Esophagus muscularis mucosa (tissue), 4 donors: ENCODE data around the gene MCOLN1. TPM values are rescaled to one million over a fixed set of nuclear protein-coding genes. Genes with fewer than 3 reads are reported as not detected.
A peak's percentile ranks its signal among the peaks of the same experiment; 100 is the strongest.

ENCODE experiments used
- DNase-seq: peaks from one replicate; pipeline ENCODE4 v3.0.0-alpha.2; 2017; ENCODE audit errors: extremely low spot score
- H3K27ac ChIP-seq, 4 donors: fragments of 200-600 bp; sonication (generic); replicated peaks in 1 of 4; 1 replicate in 3 of 4; 2 replicates in 1 of 4; pipeline ENCODE4 v1.5.1; 2016 to 2019; ENCODE audit warnings: mild to moderate bottlenecking in 1 of 4
- H3K27me3 ChIP-seq, 4 donors: fragments of 200-600 bp; sonication (generic); one replicate each; pipeline versions ENCODE4 v1.5.1 to v1.6.0; 2016 to 2019
- H3K36me3 ChIP-seq, 4 donors: fragments of 200-600 bp; sonication (generic); one replicate each; pipeline ENCODE4 v1.5.1; 2016 to 2019
- H3K4me1 ChIP-seq, 4 donors: fragments of 200-600 bp; sonication (generic); one replicate each; pipeline ENCODE4 v1.5.1; 2016 to 2019
- H3K4me3 ChIP-seq, 4 donors: fragments of 200-600 bp; sonication (generic); 1 replicate in 2 of 4; 2 replicates in 2 of 4; pipeline ENCODE4 v1.5.1; 2016 to 2019; ENCODE audit warnings: mild to moderate bottlenecking in 4 of 4, moderate library complexity in 1 of 4
- H3K9me3 ChIP-seq, 4 donors: fragments of 200-600 bp; sonication (generic); 1 replicate in 3 of 4; 2 replicates in 1 of 4; pipeline ENCODE4 v1.5.1; 2016 to 2019
- CTCF ChIP-seq, 3 experiments: fragments of 200-600 bp in 2 of 3; fragments of 450-650 bp in 1 of 3; sonication (generic) in 2 of 3; IDR thresholded peaks; one replicate each; pipeline ENCODE4 v1.5.1; 2017 to 2019; ENCODE audit warnings: antibody characterized with exemption in 3 of 3, mild to moderate bottlenecking in 2 of 3, moderate library complexity in 1 of 3
- EP300 ChIP-seq: sonication (generic); formaldehyde crosslinking; IDR thresholded peaks from one replicate; pipeline ENCODE4 v1.6.1; 2017; ENCODE audit warnings: antibody characterized with exemption
- POLR2A ChIP-seq: fragments of 450-650 bp; IDR thresholded peaks from one replicate; pipeline ENCODE4 v1.6.1; 2017; ENCODE audit warnings: antibody characterized with exemption, moderate library complexity, mild to moderate bottlenecking, low read depth
- POLR2AphosphoS5 ChIP-seq, 2 donors: sonication (generic); formaldehyde crosslinking; IDR thresholded peaks; one replicate each; pipeline ENCODE4 v1.6.1; 2017; ENCODE audit warnings: antibody characterized with exemption in 2 of 2
- WGBS: methylation state at CpG from one replicate; pipeline ENCODE4 v1.1.5; 2018; 5-methylcytosine and 5-hydroxymethylcytosine counted together
- intact Hi-C: fragments of 100-400 bp; cut with DNase I; formaldehyde crosslinking; loops from one replicate; pipeline ENCODE4 v1.15.1; 2023
- total RNA-seq, 4 donors: library from RNA; depleted of rRNA; stranded (reverse); fragments of >200 nt; gene quantifications; one replicate each; pipeline versions ENCODE4 v1.1.0 to v1.2.1, GENCODE V29; 2016

The MCOLN1 gene
- total RNA-seq, 4 donors from 2014 or later: 11.3 to 20.7 (median 14.4) TPM

GRCh38 chr19:7488736-7489353, 33.6 kb upstream of the MCOLN1 start, which contains the start of gene PEX11G:
TSS of gene PEX11G (minus strand) at chr19:7489035. CDS start at chr19:7489010, 25 bp downstream.
- intact Hi-C loops: loop anchor here (5.0 kb wide), 1 partner anchor 33 kb away; the partner anchor contains the start of gene MCOLN1
- 0% methylated on average over 19 of the region's 49 CpGs for WGBS
- H3K27me3 ChIP-seq: no peaks in the 10 kb centered on the region
- TF ChIP-seq POLR2A (peak; percentile 46), CTCF (IDR thresholded peaks at IDR 0.05) (peak in 1 of 3 experiments; percentile 20), EP300 (no peak), POLR2AphosphoS5 (IDR thresholded peaks at IDR 0.05) (peak; percentile 89 to 91)
- H3K27ac ChIP-seq: peak within 1 kb of the TSS; percentile 86 to 88 (median 88)
- peaks cover 0 to 15% (median 0%) of the 10 kb centered on the region in 4 donors for H3K36me3 ChIP-seq
- H3K4me1 ChIP-seq: peaks cover 0 to 22% (median 17%) of the 10 kb centered on the region in 4 donors
- H3K9me3 ChIP-seq: no peaks in the 10 kb centered on the region
- DNase-seq: peak; percentile 97
- H3K4me3 ChIP-seq: peak within 1 kb of the TSS; percentile 58 to 72 (median 70)

GRCh38 chr19:7489609-7490044, 32.8 kb upstream of the MCOLN1 start:
- H3K4me3 ChIP-seq: peak overlapping the region in 3 of 4 donors; percentile 58 to 72 (median 69)
- DNase-seq: no peak
- peak overlapping the region; percentile 86 to 88 (median 88) for H3K27ac ChIP-seq
- WGBS: 83% methylated on average over 11 of the region's 11 CpGs
- H3K27me3 ChIP-seq: no peaks in the 10 kb centered on the region
- intact Hi-C loops: loop anchor here (5.0 kb wide), 2 partner anchors 33 to 43 kb away; partner anchors contain the start of gene MCOLN1
- H3K4me1 ChIP-seq: peaks cover 6 to 30% (median 21%) of the 10 kb centered on the region in 4 donors
- TF ChIP-seq EP300 (no peak), CTCF (IDR thresholded peaks at IDR 0.05) (no peak), POLR2A (no peak), POLR2AphosphoS5 (IDR thresholded peaks at IDR 0.05) (no peak)
- H3K9me3 ChIP-seq: no peaks in the 10 kb centered on the region
- H3K36me3 ChIP-seq: peaks cover 0 to 9% (median 0%) of the 10 kb centered on the region in 4 donors

- H3K36me3 ChIP-seq: no peaks in the 10 kb centered on the region
- H3K4me1 ChIP-seq: peaks cover 8 to 34% (median 23%) of the 10 kb centered on the region in 4 donors
- H3K27ac ChIP-seq: no peak overlapping the region
- H3K9me3 ChIP-seq: no peaks in the 10 kb centered on the region
- no peak for DNase-seq
- no peak for TF ChIP-seq EP300
- no peak for TF ChIP-seq POLR2AphosphoS5 (IDR thresholded peaks at IDR 0.05)
- no peak for TF ChIP-seq POLR2A
- TF ChIP-seq CTCF (IDR thresholded peaks at IDR 0.05): no peak
- H3K4me3 ChIP-seq: no peak overlapping the region
- no peaks in the 10 kb centered on the region for H3K27me3 ChIP-seq
- intact Hi-C loops: loop anchor here (5.0 kb wide), 1 partner anchor 40 kb away; no protein-coding TSS in a partner anchor
- WGBS: 59% methylated on average over 4 of the region's 4 CpGs
Measured at GRCh38 chr19:7492142-7492541, 30.3 kb upstream of the MCOLN1 start.

GRCh38 chr19:7492558-7492957, 29.9 kb upstream of the MCOLN1 start:
- DNase-seq: no peak
- WGBS: 72% methylated on average over 11 of the region's 11 CpGs
- no peaks in the 10 kb centered on the region for H3K9me3 ChIP-seq
- no peaks in the 10 kb centered on the region for H3K27me3 ChIP-seq
- H3K4me1 ChIP-seq: peaks cover 8 to 34% (median 23%) of the 10 kb centered on the region in 4 donors
- H3K36me3 ChIP-seq: no peaks in the 10 kb centered on the region
- no peak overlapping the region for H3K4me3 ChIP-seq
- no peak for TF ChIP-seq POLR2A
- TF ChIP-seq CTCF (IDR thresholded peaks at IDR 0.05): no peak
- TF ChIP-seq POLR2AphosphoS5 (IDR thresholded peaks at IDR 0.05): no peak
- TF ChIP-seq EP300: no peak
- intact Hi-C loops: loop anchor here (5.0 kb wide), 1 partner anchor 40 kb away; no protein-coding TSS in a partner anchor
- H3K27ac ChIP-seq: no peak overlapping the region
